GM21447 (cell line): Measurements from ENCODE around the gene STX2.
A peak's percentile ranks its signal among the peaks of the same experiment; 100 is the strongest.
"Not testable (repeated sequence)": the region's sequence is repeated elsewhere in the genome, so short reads cannot be mapped to it uniquely, and the experiment has no call there.

Source experiments
- ATAC-seq: cut with Tn5 transposase; IDR thresholded peaks from one replicate; pipeline ENCODE4 v1.9.1; 2021; ENCODE audit not compliant: unreplicated experiment

Gene STX2

GRCh38 chr12:130870442-130871285 lies 31.6 kb upstream of the STX2 start:
- ATAC-seq = peak; percentile 61

- no peak for ATAC-seq
Measured at GRCh38 chr12:130868412-130868811, 29.4 kb upstream of the STX2 start.

- no peak for ATAC-seq
Measured at GRCh38 chr12:130863298-130863697, 24.2 kb upstream of the STX2 start.

DNA sequence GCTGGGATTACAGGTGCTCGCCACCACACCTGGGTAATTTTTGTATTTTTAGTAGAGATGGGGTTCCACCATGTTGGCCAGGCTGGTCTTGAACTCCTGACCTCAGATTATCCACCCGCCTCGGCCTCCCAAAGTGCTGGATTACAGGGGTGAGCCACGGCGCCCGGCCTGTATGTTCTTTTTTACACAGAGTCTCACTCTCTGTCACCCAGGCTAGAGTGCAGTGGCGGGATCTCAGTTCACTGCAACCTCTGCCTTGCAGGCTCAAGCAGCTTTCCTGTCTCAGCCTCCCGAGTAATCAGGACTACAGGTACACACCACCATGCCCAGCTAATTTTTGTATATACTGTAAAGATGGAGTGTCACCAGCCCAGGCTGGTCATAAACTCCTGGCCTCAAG lies 23.7 kb upstream of the STX2 start:
- not testable (repeated sequence) for ATAC-seq

DNA sequence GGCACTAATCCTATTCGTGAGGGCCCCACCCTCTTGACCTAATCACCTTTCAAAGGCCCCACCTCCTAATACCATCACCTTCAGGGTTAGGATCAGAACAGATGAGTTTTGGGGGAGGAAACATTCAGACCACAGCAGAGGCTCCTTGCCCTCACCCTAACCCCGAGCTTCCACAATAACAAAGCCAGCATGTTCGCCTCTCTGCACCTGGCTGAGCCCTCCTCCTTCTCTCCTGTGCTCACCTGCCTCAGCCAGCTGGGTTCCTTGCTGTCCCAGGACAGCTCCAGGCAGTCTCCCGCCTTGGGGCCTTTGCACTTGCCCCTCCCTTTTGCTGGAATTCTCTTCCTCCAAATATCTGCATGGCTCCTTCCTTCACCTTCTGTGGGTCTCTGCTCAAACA lies 23.1 kb upstream of the STX2 start:
- no peak for ATAC-seq

DNA sequence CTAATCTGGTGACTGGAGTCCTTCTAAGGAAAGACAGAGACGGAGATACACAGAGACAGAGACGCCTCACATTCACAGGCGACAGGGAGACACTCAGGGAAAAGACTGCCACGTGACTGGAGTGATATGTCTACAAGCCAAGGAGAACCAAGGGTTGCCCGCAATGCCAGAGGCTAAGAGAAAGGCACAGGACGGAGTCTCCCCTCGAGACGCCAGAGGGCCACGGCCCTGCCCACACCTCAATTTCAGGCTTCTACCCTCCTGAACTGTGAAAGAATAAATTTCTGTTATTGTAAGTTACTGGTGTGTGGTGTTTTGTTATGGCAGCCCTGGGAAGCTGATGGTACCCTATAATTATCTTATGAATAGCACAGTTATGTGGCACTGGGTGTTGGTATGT lies 21.3 kb upstream of the STX2 start:
- ATAC-seq = no peak

DNA sequence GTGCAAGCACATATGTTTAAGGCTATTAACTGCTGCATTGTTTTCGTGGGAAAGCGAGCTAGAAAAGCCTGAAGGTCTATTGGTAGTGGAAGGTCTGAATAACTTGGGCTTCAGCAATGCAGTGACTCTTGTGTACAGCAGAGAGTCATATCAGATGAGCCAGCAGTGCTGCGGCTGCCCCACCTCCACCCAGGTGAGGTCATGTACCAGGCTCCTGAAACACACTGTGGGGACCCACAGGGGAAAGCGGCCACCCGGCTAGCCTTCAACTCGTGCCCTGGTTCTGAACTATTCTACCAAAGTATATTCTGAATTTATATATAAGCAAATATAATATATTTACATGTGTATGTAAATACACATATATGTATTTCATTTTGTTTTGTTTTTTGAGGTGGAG lies 20.1 kb upstream of the STX2 start:
- no peak for ATAC-seq

- no peak for ATAC-seq
Measured at GRCh38 chr12:130858084-130858483, 19.0 kb upstream of the STX2 start.

GRCh38 chr12:130856088-130856487 lies 17.0 kb upstream of the STX2 start:
- no peak for ATAC-seq

DNA sequence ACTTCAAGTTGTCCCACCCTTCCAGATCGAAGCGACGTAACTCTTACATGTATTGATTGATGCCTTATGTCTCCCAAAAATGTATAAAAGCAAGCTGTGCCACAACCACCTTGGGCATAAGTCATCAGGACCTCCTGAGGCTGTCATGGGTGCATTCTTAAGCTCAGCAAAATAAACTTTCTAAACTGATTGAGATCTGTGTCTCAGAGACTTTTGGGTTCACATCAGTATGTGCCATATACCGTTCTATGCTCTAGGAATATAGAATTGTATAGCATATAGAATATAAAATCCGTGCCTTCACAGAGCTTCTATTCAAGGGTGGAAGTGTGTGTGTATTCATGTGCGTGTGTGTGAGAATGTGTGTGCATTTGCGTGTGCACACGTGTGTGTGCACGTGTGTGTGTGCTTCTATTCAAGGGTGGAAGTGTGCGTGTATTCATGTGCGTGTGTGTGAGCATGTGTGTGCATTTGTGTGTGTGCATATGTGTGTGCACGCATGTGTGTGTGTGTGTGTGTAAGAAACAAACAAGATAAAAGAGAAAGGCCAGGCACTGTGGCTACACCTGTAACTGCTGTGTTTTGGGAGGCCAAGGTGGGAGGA lies 11.5 kb upstream of the STX2 start:
- ATAC-seq = no peak

GRCh38 chr12:130849561-130850417 lies 10.7 kb upstream of the STX2 start:
- no peak for ATAC-seq

DNA sequence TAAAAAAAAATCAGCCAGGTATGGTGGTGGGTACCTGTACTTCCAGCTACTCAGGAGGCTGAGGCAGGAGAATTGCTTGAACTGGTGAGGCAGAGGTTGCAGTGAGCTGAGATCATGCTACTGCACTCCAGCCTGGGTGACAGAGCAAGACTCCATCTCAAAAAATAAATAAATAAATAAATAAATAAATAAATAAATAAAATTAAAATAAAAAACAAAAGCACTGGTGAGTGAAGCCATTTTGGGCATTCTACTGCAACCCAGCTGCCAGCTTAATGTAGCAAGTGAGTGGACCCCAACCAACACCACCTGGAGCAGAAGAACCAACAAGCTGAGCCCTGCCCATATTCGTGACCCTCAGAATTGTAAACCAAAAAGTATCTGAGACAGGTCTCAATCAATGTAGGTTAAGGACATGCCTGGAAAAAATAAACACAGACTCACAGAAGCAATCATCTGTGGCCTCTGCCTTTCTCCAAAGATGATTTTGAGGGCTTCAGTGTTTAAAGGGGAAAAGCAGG lies 9.8 kb upstream of the STX2 start:
- ATAC-seq = not testable (repeated sequence)

- not testable (repeated sequence) for ATAC-seq
Measured at GRCh38 chr12:130848105-130848504, 9.1 kb upstream of the STX2 start.

- no peak for ATAC-seq
Measured at GRCh38 chr12:130847112-130847511, 8.1 kb upstream of the STX2 start.

DNA sequence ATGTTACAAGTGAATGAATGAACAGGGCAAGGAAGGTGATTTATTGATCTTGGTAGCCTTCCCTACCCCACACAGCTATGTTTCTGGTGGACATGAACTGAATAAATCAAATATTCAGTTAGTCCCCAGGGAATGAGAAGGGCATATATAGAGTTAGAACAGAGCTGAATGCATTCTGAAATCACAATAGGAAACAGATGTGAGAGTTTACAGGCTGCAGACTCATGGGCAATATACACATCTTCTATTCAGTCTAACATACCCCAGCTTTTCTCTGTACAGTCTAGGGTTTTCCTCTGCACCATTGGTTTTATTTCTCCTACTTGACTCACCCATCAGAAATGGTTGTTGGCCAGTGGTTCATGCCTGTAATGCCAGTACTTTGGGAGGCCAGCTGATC lies 7.3 kb upstream of the STX2 start:
- ATAC-seq = no peak

GRCh38 chr12:130839770-130840404 lies 837 bp upstream of the STX2 start:
- no peak for ATAC-seq

GRCh38 chr12:130838284-130838950 lies 633 bp downstream of the STX2 start:
- ATAC-seq = peak; percentile 24

- no peak for ATAC-seq
Measured at GRCh38 chr12:130835436-130835835, 3.6 kb downstream of the STX2 start.

DNA sequence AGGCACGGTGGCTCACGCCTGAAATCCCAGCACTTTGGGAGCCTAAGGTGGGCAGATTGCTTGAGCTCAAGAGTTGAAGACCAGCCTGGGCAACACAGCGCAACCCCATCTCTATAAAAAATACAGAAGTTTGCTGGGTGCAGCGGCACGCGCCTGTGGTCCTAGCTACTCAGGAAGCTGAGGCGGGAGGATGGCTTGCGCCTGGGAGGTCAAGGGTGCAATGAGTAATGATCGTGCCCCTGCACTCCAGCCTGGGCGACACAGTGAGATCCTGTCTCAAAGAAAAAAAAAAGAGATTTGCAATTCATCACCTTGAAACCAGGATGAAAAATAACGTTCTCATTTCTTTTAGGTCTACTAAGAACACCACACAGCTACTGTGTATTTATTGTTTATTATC lies 4.0 kb downstream of the STX2 start:
- no peak for ATAC-seq

- ATAC-seq = no peak
Measured at GRCh38 chr12:130832561-130833209, 6.4 kb downstream of the STX2 start.
